ENCODE results near the gene CNBD2.
A peak's percentile ranks its signal among the peaks of the same experiment; 100 is the strongest.
"Not testable (repeated sequence)": the region's sequence is repeated elsewhere in the genome, so short reads cannot be mapped to it uniquely, and the experiment has no call there.

The CNBD2 gene

DNA sequence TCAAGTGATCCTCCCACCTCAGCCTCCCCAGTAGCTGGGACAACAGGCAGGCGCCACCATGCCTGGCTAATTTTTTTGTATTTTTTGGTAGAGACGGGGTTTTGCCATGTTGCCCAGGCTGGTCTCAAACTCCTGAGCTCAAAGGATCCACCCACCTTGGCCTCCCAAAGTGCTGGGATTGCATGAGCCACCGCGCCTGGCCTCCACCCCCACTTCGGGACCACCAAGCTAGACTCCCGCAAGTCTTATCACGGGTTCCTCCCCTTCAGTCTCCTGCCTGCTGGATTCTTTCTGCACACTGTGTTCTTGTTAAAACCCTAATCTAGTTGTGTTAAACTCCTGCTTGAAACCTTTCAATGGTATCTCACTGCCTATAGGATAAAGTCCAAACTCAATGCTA is 57.7 kb downstream of the CNBD2 start:
- not testable (repeated sequence) for DNase-seq (ENCODE audit: low read depth in 2 of 2)

DNA sequence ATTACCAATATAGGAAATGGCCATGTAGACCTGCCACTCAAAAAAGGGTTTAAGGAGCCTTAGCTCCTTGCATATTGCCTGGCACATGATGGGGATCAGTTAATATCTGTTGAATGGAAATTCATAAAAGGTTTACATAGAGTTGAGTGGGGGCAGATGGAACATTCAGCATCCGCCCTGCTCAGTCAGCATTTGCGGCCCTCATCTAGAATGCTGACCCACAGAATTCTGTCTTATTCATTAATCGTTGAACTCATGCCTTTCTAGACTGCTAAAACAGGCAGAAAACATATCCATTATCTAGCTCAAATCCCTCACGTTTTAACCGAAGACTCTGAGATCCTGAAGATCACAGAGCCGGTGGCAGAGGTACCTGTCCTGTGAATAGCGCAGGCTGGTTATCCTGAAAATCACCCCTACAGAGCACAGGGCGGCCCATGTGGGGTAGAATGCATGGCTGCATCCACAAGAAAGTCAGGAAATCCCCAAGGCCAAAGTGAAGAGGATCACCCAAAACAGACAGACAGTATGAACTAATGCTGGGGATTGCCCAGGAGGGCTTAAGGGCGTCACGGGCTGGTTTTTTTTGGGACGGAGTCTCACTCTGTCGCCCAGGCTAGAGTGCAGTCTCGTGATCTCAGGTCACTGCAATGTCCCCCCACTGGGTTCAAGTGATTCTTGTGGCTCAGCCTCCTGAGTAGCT is 59.9 kb downstream of the CNBD2 start:
- no peak for DNase-seq (ENCODE audit: low read depth in 2 of 2)

GRCh38 chr20:36030149-36030548 is 61.8 kb downstream of the CNBD2 start:
- DNase-seq (ENCODE audit: low read depth in 2 of 2) = no peak

DNA sequence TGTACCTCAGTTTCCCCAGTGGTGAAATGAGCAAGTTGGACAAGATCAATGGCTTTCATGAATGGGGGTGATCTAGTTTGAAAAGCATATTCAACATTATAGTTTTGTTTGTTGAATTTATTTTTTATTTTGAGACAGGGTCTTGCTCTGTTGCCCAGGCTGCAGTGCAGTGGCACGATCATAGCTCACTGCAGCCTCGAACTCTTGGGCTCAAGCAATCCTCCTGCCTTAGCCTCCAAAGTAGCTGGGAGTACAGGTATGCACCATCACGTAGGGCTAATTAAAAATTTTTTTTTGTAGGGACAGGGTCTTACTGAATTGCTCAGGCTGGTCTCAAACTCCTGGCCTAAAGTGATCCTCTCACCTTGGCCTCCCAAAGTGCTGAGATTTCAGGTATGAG is 63.4 kb downstream of the CNBD2 start:
- DNase-seq (ENCODE audit: low read depth in 2 of 2) = no peak

- DNase-seq (ENCODE audit: low read depth in 2 of 2) = no peak
These were observed 66.5 kb downstream of the CNBD2 start for GRCh38 chr20:36034875-36035274.

DNA sequence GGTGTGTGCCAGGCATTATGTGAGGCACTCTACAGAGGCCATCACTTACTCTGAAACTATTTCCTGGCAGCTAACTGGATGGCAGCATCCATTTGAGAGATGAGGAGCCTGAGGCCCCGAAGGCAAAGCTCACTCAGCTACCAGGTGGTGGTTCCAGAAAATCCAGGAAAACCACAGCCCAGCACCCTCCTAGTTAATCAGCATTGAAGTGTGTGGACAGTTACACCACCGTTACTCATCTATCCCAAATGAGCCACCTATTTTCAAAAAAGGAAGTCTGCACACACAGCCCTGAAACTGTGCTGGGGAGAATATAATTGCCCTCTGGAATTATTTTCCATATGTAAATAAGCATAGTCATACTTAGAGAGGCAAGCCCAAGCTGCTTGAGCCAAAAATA is 67.4 kb downstream of the CNBD2 start:
- no peak for DNase-seq (ENCODE audit: low read depth in 2 of 2)

GRCh38 chr20:36036688-36037087 is 68.3 kb downstream of the CNBD2 start:
- DNase-seq (ENCODE audit: low read depth in 2 of 2) = no peak

GRCh38 chr20:36040571-36040970 is 72.2 kb downstream of the CNBD2 start:
- no peak for DNase-seq (ENCODE audit: low read depth in 2 of 2)

- no peak for DNase-seq (ENCODE audit: low read depth in 2 of 2)
These were observed 75.1 kb downstream of the CNBD2 start for GRCh38 chr20:36043441-36043840.

DNA sequence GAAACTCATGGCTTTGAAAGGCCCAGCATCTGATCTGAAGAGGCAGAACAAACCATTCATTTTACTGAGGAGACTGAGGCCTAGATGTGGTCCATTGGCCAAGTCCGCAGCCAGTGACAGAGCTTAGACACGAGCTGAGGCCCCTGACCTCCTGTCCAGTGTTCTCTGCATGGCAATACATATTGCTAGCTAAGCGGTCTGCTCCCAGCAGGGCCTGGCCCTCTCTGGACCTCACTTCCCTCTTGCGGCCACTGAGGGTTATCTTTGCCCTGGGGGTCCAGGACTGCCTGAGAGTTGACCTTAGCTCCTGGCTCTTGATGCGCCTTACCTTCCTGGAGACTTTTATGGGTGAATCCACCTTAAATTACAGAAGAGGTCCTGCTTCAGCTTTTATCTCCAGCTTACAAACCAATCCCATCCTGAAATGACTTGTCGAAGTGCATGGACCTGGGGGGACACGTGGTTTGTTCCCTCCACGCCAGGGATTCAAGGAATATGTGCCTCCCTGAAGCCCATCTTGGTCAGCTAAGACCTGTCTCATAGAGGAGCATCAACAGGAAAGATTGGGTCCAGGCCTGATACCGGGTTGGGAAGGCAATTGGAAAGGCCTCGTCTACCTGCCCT is 75.6 kb downstream of the CNBD2 start:
- DNase-seq (ENCODE audit: low read depth in 2 of 2) = no peak

DNA sequence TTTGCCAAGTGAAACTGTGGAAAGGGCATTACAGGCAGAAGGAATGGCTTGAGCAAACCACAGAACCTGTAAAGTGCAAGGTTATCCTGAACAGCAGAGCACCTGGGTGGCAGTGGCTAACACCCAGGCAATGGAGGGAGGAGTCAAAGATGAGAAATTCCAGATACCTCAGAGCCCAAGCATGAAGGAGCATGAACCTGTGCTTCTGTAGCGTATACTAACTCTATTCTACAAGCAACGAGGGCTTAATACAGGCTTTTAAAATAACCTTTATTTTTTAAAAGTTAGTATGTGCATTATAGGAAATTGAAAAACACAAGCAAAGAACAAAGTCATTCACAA is 77.0 kb downstream of the CNBD2 start:
- no peak for DNase-seq (ENCODE audit: low read depth in 2 of 2)

GRCh38 chr20:36046073-36046798 is 77.8 kb downstream of the CNBD2 start:
- not testable (repeated sequence) for DNase-seq (ENCODE audit: low read depth in 2 of 2)

- not testable (repeated sequence) for DNase-seq (ENCODE audit: low read depth in 2 of 2)
These were observed 81.0 kb downstream of the CNBD2 start for GRCh38 chr20:36049408-36049807.

GRCh38 chr20:36050436-36051317 is 82.3 kb downstream of the CNBD2 start:
- peak; percentile 64 to 71 for DNase-seq (ENCODE audit: low read depth in 2 of 2)

- DNase-seq (ENCODE audit: low read depth in 2 of 2) = no peak
These were observed 83.1 kb downstream of the CNBD2 start for GRCh38 chr20:36051318-36052116.

DNA sequence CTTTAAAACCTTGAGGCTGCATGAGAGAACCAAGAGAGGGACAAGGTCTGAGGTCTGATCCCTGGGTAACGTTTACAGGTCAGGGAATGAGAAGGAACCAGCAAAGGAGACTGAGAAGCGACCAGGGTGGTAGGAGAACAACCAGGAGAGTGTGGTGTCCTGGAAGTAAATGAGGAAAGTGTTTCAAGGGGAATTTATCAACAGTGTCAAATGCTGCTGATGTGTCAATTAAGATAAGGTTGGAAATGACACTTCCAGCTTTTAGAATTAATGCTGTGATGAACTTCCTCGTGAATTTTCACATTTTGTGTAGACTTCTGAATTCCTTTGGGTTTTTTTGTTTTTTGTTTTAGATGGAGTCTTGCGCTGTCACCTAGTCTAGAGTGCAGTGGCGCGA is 83.7 kb downstream of the CNBD2 start:
- no peak for DNase-seq (ENCODE audit: low read depth in 2 of 2)

DNA sequence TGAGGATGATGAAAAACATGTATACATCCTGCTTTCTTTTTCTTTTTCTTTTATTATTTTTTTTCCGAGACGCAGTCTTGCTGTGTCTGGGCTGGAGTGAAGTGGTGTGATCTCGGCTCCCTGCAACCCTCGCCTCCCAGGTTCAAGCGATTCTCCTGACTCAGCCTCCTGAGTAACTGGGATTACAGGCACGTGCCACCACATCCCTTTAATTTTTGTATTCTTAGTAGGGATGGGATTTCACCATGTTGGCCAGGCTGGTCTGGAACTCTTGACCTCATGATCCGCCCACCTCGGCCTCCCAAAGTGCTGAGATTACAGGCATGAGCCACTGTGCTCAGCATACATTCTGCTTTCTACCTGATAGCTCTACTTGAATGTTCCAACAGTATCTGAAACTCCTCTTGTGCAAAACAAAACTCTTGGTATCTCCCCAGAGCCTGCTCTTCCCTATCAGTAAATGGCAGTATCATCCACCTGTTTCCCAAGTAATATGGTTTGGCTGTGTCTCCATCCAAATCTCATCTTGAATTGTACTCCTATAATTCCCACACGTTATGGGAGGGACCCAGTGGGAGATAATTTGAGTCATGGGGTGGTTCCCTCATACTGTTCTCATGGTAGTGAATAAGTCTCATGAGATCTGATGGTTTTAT is 85.6 kb downstream of the CNBD2 start:
- not testable (repeated sequence) for DNase-seq (ENCODE audit: low read depth in 2 of 2)

DNA sequence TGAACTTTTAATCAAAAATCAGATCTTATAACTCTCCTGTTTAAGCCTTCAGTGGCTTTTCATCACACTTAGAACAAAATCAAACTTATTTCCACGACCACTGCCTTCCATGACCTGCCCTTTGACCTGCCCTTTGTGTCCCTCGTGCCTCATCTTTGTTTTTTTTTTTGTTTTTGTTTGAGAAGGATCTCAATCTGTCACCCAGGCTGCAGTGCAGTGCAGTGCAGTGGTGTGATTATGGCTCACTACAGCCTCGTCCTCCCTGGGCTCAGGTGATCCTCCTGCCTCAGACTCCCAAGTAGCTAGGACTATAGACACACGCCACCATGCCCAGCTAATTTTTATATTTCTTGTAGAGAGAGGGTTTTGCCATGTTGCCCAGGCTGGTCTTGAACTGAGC is 86.8 kb downstream of the CNBD2 start:
- DNase-seq (ENCODE audit: low read depth in 2 of 2) = no peak

DNA sequence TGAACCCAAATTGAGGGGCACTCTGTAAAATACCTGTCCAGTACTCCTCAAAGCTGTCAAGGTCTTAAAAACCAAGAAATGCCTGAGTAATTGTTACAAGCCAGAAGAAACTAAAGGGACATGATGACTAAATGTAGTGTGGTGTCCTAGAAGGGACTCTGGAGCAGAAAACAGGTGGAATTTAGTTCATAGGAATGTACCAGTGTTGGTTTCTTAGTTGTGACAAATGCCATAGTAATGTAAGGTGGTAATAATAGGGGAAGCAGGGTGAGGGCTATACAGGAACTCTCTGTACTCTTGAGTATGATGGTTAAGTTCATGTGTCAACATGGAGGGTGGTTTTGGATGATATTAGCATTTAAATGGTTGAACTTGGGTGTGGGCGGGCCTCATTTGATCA is 92.3 kb downstream of the CNBD2 start:
- DNase-seq (ENCODE audit: low read depth in 2 of 2) = no peak

DNA sequence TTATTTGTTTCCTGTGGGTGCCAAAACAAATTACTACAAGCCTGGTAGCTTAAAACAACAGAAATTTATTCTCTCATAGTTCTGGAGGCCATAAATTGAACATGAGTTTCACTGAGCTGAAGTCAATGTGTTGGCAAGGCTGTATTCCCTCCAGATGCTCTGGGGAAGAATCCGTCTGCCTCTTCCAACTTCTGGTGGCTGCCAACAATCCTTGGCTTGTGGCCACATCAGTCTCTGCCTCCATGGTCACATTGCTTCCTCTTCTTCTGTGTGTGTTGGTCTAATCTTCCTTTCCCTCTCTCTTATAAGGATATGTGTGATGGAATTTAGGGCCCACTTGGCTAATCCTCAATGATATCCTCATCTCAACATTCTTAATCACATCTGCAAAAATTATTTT is 93.4 kb downstream of the CNBD2 start:
- DNase-seq (ENCODE audit: low read depth in 2 of 2) = no peak

DNA sequence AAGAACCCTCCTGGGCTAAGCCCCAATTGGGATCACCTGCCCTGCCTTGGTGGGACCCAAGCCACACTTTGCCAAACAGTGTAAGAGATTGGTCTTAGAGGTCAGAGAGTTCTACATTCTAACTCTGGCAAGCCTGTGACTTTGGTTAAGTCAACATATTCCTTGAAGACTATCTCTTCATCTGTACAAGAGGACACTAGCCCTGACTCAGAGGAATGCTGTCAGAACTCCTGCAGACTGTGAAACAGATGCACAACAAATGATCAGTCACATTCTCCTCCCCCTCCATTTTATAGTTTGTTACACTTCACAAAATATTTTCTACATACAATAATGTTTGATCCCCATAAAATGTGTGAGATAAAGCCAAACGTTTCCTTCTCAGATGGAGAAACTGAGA is 94.4 kb downstream of the CNBD2 start:
- no peak for DNase-seq (ENCODE audit: low read depth in 2 of 2)

Measured in fibroblast of skin of left biceps (primary cell).